Skeletal muscle cell (primary cell): ENCODE results near the gene CCDC33.
A peak's percentile ranks its signal among the peaks of the same experiment; 100 is the strongest.

Source experiments
- DNase-seq: peaks from one replicate; pipeline ENCODE4 v3.0.0-alpha.2; 2010; ENCODE audit warnings: low read depth
- H3K4me3 ChIP-seq: 2 replicates; pipeline ENCODE4 v1.5.1; 2011; ENCODE audit warnings: low read depth, mild to moderate bottlenecking, control low read depth, low read length, moderate library complexity

Gene CCDC33

DNA sequence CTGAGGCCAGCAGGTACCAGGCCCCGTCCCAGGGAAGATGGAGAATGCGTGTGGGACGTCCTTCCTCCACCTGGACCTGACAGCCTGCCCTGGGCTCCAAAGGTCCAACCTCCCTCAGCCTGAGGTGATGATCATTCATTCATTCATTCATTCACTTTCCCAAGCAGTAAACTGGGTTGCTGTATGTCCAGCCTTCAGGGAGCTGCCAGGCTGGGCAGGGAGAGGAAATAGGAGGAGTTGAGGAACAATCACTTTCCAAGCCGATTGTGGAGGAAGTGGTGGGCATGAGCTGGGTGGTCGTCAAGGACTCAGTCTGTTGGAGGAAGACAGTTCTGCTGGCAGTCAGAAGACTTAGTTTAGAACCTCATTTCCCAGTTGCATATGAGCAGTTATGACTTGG lies 10.2 kb upstream of the CCDC33 start:
- H3K4me3 ChIP-seq, result no peak overlapping the region
- DNase-seq, result no peak

DNA sequence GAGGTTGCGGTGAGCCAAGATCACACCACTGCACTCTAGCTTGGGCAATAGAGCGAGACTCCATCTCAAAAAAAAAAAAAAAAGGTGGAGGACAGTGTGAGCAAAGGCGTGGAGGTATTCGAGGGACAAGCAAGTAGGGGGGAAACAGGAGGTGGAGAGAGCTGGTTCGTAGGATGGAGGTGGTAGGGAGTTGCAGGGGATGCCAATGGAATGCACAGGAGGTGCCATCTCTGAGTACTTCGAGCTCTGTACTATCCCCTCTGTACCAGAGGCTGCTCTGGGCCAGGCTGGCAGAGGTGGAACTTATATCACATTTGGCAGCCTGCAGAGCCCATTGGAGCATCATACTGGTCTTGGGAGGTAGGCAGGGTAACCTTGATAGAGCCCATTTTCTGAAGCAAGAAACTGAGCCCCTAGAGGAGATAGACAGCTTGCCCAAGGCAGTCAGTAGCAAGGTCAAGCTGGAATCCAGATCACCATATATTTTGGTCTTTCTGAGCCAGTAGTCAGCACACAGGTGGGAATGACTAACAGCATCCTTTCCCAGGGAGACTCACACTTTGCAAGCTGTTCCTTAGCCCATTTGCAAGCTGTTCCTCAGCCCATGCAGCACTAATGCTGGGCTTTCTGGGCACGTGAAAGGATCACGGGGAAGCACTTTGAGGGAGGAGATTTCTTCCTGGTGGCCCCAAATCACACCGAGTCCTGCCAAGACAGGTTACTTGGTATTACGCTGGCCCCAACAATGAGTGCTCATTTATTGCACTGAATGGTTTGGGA lies 9.2 kb upstream of the CCDC33 start:
- no peak for DNase-seq
- no peak overlapping the region for H3K4me3 ChIP-seq

DNA sequence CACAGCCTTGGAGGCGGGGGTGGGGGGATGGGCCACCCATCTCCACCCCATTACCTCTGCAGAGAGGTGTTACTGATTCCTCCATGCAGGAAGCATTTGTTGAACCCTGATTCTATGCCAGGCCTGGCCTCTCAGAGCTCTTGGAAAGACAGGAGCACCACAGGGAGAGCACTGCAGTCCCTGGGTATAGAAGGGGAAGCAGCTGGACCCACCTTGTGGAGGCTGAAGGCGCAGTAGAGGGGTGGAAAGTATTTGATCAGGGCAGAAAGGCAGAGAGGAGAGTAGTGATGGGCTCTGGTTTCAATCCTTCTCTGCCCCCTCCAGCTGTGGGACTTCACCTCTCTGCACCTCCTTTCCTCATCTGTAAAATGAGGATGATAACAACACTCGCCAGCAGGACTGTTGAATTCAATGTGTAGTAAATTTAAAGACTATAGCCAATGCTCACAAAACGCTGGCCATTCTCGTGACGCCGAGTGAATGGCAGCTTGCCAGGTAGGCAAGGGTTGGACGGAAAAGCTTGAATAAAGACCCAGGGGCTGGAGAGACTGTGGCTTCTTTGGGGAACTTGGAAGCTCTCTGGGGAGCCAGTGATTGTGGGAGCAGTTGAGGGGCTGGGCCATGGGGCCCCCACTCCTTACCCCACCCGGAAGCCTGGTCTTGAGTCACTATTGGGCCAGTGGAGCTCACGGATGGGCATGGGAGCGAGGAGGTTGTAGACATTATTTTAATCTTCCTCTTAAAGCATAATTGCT lies 8.0 kb upstream of the CCDC33 start:
- no peak overlapping the region for H3K4me3 ChIP-seq
- no peak for DNase-seq

DNA sequence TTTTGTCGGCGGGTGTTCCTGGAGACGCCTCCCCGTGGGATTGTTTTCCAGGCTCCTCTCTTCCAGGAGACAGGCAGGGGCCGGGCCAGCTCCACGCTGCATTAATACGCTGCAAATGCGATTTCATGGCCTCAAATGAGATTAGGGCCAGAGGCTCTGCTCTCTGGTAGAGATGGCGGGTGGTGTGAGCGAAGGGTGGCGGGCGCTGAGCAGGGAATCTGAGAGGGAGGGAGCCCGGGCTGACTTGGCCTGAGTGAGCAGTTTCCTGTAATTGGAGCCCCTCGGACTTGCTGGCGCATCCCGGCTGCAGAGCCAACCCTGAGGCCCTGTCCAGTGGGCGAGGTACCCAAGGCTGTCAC lies 7.4 kb upstream of the CCDC33 start:
- H3K4me3 ChIP-seq, result no peak overlapping the region
- DNase-seq, result no peak

DNA sequence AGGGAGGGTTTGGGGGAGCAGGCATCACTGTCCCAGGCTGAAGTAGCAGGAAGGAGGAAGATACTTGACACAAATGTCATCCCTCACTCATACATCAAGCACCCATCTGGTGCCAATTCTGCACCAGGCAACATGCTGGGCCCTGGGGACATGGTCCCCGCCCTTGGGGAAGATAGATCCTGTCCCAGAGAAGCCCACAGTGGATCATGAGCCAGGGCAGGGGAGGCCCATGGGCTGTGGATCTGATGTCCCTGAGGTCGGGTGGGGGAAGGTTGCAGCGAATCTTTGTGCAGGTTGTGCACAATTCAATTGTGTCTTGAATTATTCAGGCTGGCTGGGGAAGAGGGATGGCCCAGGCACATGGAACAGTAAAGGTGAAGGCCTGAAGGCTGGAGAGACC lies 6.4 kb upstream of the CCDC33 start:
- DNase-seq, result no peak
- H3K4me3 ChIP-seq, result no peak overlapping the region

DNA sequence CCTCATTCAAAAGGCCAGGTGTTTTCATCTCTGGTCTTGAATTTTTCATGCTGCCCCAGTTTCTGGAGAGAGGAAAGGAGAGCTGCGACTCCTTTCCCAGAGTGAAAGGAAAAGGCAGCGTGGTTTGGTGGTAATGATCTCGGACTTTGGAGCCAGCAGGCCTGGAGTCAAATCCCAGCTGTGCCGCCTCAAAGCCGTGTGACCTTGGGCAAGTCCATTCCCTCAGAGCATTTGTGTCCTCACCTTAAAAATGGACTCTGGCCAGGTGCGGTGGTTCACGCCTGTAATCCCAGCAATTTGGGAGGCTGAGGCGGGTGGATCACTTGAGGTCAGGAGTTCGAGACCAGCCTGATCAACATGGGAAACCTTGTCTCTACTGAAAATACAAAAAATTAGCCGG lies 4.7 kb upstream of the CCDC33 start:
- DNase-seq, result no peak

DNA sequence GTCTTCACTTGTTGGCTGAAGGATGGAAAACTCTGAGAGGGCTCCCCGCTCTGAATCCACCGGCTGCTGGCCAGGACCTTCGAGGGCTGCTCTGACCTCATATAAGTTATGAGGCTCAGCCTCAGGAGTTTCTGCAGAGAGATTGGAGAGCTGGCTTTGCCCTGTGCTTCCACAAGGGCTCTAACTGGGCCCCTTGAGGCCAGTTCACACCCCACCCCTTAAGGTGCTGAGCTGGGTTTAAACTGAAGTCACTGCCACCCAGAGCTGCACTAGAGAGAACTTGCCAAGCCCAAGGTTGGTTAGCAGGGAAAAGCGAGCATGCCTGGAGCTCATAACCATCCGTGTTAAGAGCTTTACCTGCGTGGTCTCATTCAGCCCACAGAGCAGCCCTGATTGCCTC lies 2.8 kb upstream of the CCDC33 start:
- H3K4me3 ChIP-seq, result no peak overlapping the region
- no peak for DNase-seq

More for the DNA sequence above, 4.7 kb upstream of the CCDC33 start:
- H3K4me3 ChIP-seq, result no peak overlapping the region

DNA sequence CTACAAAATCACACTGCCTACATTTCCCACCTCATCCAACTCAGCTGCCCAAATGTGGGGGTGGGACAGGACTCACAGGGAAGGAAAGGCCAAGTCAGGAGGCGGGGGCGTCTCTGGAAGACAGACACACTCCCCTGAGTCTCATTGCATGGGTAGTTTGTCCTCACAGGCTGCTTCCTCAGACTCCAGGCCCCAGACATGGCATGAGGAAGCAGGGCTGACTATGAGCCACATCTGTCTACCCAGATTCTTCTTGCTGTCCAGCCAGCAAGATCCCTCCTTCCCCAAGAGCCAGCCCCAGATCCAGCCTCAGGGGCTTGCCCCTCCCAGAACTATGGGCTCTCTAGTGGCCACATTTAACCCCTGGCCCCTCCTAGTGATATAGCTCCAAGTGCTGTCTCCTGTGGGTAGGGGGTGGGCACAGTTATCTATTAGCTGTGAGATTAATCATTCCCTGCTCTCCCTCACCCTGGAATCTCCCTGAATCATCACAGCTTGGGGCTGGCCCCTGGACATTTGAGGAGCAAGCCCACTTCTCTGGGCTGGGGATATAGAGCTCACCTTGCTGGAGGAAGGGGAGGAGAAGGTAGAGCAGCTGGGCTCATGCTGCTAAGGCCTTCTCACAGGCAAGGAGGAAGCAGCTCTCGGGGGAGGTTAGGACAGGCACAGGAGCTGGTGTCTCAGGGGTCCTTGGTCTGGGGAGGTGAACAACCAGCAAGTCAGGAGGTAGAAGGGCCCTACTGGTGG lies 2.1 kb upstream of the CCDC33 start:
- no peak for DNase-seq
- no peak overlapping the region for H3K4me3 ChIP-seq

DNA sequence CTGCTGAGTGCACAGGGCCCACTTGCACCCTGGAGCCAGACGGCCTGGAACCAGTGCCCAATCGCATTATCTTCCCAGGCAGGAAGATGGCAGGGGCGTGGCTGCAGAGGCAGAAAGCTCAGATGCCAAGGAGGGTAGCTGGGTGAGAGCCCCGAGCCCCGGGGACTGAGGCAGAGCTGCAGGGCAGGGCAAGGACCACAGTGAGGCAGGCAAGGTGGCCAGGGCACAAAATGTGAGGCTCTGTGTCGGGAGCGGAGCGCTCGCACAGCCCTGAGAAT lies 1.6 kb upstream of the CCDC33 start:
- H3K4me3 ChIP-seq, result no peak overlapping the region
- no peak for DNase-seq

DNA sequence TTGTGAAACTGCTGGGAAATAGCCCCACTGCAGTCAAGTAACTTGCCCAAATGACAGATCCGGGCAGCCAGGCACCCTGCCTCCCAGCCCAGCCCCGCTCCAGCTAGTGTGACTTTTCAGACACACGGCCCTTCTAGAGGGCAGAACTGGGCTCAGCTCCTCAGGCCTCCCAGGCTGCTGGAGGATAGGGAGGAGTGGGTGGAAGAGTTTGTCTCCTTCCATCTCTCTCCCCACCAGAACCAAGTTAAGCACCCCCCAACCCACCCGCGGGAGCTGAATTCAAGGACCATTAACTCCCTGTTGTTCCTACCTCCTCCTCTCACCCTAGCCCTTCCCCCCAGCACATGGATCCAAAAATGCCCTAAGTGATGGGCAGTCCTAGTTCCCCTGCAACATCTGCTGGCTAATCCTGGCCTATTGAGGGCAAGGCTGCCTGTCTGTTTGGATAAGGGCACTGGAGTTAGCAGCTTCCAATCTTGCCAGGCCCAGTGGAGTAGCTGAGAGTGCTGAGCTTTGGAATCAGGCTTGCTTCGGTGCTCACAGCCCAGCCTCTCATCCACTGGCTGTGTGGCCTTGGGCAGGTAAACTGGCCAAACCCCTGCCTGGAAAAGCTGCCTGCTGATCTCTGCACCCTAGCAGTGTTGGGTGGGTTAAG lies 3.1 kb downstream of the CCDC33 start:
- no peak overlapping the region for H3K4me3 ChIP-seq
- DNase-seq, result no peak

DNA sequence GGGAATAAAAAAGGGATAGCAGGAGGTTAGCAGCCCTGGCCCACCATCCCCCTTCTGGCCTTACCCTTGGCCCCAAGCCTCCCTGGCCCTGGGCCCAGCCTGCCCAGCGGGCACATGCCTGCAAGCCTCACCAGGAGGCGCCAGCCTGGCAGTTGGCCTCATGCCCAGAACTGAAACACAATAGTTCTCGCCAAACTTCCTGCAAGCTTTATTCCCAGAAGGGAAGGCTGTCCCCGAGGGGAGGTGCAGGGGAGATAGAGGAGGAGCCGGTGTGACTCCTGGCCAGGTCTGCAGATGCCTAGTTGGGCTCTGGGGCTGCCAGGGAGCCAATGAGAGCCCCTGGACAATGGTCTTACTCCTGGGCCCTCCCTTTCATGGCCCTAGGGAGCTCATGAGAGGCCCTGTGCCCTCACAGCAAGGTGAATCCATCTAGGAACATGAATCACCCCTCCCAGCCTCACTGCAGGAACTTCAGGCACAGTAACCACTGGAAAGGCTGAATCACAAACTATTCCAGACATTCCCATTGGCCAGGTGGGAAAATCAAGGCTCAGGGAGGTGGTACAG lies 4.0 kb downstream of the CCDC33 start:
- peak; percentile 34 for DNase-seq
- no peak overlapping the region for H3K4me3 ChIP-seq

DNA sequence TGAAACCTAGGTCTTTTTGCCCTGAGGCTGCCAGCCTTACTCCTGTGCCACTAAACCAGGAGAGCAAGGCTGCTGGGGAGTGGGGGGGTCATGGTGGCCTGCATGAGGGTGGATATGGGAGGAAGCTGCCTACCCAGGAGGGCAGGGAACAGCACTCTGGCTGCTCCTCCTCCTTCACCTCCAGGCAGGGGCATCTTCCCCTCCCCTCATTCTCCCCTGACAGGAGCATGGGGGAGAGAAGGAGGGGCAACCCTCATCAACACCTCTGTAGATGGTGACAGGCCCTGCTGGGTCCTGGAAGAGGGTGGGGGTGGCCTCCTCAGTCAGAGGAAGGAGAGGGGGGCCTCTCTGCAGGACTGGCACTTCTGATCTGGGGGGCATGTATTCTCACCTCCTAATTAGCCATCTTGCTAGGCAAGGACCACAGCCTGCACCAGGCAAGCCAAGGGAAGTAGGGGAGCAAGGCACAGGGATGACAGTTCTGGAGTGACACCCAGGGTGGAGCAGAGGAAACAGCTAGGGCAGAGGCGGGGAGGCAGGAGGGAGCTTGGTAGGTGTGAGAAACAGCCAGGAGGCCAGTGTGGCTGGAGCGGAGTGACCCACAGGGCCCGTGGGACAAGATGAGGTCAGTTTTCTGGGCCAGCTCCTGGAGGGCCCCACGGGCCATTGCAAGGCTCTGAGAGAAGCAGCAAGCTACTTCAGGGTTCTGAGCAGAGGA lies 4.9 kb downstream of the CCDC33 start:
- H3K4me3 ChIP-seq, result no peak overlapping the region
- no peak for DNase-seq

DNA sequence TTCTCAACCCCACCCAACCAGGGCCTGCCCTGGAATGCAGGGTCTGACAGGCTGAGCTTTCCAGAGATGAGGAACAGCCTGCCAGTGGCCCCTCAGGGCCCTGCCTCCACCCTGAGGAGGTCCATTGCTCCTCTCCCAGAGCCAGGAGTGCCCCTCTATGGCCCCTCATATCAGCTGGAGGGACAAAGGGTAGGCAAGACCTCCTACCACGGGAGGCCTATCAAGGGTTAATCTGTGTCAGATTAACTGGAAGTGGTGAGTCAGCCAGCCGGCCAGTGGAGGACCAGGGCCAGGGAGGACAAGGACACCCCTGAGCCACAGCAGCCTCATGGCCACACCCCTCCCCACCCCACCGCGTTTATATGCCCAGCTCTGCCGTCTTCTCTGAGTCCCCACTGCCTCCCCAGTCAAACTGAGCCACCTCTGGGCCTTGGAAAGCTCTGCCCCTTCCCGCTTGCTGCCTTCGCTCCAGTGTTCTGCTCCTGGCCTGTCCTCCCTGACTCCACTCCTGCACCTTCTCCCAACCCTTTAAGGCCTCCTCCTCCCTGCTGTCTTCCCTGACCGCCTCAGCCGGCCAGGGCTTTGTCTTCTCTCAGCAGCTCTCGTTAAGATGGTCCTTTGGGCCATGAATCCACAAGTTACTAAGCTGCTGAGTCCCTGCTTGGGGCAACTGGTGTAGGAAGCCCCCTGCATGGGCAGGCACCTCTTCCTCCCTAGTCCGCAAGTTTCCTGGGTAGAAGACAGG lies 6.5 kb downstream of the CCDC33 start:
- H3K4me3 ChIP-seq, result no peak overlapping the region
- DNase-seq, result no peak

DNA sequence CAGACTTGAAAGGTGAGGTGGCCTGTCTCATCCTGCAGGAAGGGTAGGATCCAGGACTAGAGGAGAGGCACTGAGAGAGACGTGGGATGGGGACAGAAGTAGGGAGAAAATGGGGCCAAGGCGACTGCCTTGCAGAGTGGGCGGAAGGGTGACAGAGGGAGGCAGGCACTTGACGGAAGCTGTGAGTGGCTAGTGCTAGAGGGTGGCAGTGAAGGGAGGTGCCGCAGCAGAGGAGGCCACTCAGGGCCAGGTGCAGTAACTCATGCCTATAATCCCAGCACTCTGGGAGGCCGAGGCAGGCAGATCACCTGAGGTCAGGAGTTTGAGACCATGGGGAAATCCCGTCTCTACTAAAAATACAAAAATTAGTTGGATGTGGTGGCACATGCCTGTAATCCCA lies 7.3 kb downstream of the CCDC33 start:
- DNase-seq, result no peak
- H3K4me3 ChIP-seq, result no peak overlapping the region

DNA sequence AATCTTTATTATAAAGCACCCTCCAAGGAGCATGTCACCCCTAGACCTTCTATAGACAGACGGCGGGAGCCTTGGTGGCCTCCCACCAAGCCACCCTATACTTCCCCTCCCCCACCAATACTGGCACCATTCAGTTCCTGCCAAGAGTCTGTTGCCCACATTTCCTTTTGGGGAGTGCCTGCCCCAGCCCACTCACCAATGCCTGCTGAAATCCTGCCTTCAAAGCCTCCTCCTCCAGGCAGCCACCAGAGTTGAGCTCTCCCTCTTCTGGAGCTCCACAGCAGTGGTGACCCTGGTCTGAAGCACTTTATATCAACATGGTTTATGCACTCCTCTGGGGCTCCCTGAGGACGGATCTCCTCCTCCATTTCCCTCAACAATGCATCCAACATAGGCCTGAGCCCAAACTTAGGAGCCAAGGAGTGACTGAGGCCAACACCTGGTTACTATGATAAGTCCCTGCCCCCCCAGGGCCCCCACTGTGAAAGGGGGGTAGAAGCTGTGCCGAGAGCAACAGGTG lies 8.8 kb downstream of the CCDC33 start:
- DNase-seq, result no peak
- no peak overlapping the region for H3K4me3 ChIP-seq

DNA sequence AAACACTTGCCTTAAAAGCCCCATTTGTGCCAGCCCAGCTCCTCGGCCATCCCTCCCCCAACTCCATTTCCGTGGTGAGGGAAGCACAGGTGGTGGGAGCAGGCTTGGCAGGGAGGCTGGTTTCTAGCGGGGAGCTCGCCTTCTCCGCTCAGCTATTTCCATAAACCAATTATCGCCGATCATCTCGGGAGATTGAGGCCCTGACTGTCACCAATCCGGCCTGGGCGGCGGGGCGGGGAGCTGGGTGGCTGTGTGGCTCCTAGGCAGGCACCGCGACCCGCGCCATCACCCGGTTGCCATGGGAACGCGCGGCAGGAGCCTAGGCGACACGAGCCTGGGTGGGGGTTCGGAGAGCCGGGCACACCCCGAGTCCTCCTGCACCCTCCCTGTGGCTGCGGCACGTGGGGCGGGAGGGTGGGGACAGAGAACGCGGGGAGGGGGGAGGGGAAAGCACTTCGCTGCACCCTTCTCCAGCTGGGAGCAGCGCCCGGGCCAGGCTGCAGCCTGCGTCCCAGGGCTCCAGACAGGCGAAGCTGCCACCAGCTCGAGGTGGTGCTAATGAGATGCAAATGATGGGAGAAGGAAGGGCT lies 9.3 kb downstream of the CCDC33 start:
- no peak for DNase-seq

DNA sequence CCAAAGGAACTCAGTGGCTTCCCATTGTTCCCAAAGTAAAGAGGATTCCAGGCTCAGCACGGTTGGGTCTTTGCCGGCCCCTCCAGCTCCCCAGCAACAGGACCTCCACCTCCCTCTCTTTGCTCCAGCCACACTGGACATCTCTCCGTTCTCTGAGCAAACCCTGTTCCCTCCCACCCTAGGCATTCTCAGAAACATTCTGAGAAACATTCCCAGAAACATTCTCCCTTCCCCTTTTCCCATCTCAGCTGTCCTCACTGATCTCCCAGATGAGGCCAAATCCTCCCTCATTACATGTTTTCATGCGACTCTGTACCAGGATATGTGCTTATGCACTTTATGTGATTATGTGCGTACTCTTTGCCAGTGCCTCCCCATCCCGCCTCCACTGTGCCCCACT lies 14.1 kb downstream of the CCDC33 start:
- no peak for DNase-seq

More for the DNA sequence above, 9.3 kb downstream of the CCDC33 start:
- no peak overlapping the region for H3K4me3 ChIP-seq

More for the DNA sequence above, 14.1 kb downstream of the CCDC33 start:
- no peak overlapping the region for H3K4me3 ChIP-seq
